SK-N-SH treated with all-trans-retinoic acid at 6 μM for 48 hours (cell line): Measurements from ENCODE around the gene KCNMA1.

Source experiments
- CREB5 ChIP-seq: fragments of 250-450 bp; sonication (Bioruptor Pico); IDR thresholded peaks from 2 replicates; pipeline ENCODE4 v1.5.1; 2020; ENCODE audit warnings: low read depth, mild to moderate bottlenecking, moderate library complexity
- OSR1 ChIP-seq: fragments of 250-450 bp; sonication (Bioruptor Pico); IDR thresholded peaks from 2 replicates; pipeline ENCODE4 v1.8.0; 2022; ENCODE audit warnings: moderate library complexity, mild to moderate bottlenecking, inconsistent platforms
- PATZ1 ChIP-seq: fragments of 250-450 bp; sonication (Bioruptor Pico); IDR thresholded peaks from 2 replicates; pipeline ENCODE4 v1.8.0; 2020; ENCODE audit warnings: mild to moderate bottlenecking, moderate library complexity, borderline replicate concordance
- POU6F1 ChIP-seq: fragments of 250-450 bp; sonication (Bioruptor Pico); IDR thresholded peaks from 2 replicates; pipeline ENCODE4 v1.8.0; 2021; ENCODE audit warnings: low read depth, mild to moderate bottlenecking, moderate library complexity, borderline replicate concordance
- PPARA ChIP-seq: fragments of 250-450 bp; sonication (Bioruptor Pico); IDR thresholded peaks from 2 replicates; pipeline ENCODE4 v1.5.0; 2020; ENCODE audit warnings: mild to moderate bottlenecking, borderline replicate concordance
- ZC3H10 ChIP-seq: fragments of 250-450 bp; sonication (Bioruptor Pico); IDR thresholded peaks from 2 replicates; pipeline ENCODE4 v1.5.1; 2021; ENCODE audit warnings: mild to moderate bottlenecking, moderate library complexity
- ZFP3 ChIP-seq: fragments of 250-450 bp; sonication (Bioruptor Pico); IDR thresholded peaks from 2 replicates; pipeline ENCODE4 v1.5.0; 2020; ENCODE audit warnings: mild to moderate bottlenecking, moderate library complexity

- TF ChIP-seq ZC3H10 (CRISPR knock-in tag) (no peak), PATZ1 (no peak), POU6F1 (CRISPR knock-in tag) (no peak), OSR1 (CRISPR knock-in tag) (no peak), ZFP3 (CRISPR knock-in tag) (no peak), CREB5 (CRISPR knock-in tag) (no peak), PPARA (CRISPR knock-in tag) (no peak)
These were observed 193.6 kb downstream of the KCNMA1 start for GRCh38 chr10:77444041-77444440.
